Pancreas (tissue), 10 donors: ENCODE data around the gene CATSPERB. TPM values are rescaled to one million over a fixed set of nuclear protein-coding genes. Genes with fewer than 3 reads are reported as not detected.

Experiments
- ATAC-seq, 4 donors: fragments of 200-7000 bp; cut with Tn5 transposase; one replicate each; pipeline versions ENCODE4 v1.8.0 to v1.9.1; 2020; ENCODE audit warnings: mild to moderate bottlenecking in 4 of 4, moderate library complexity in 4 of 4
- DNase-seq, 6 donors: peaks; one replicate each; pipeline ENCODE4 v3.0.0-alpha.2; 2020
- FAIRE-seq: peaks from 2 replicates; lab custom pipeline; 2012; peaks lifted over from hg19 to GRCh38; lab: Jason Lieb, UNC
- H3K27ac ChIP-seq, 4 donors: fragments of 200-600 bp; sonication (generic); 1 replicate in 3 of 4; 2 replicates in 1 of 4; pipeline versions ENCODE4 v1.5.0 to v1.8.0; 2020
- H3K27me3 ChIP-seq, 4 donors: fragments of 200-600 bp; one replicate each; pipeline ENCODE4 v1.8.0; 2021
- H3K36me3 ChIP-seq, 3 donors: fragments of 200-600 bp; sonication (generic) in 1 of 3; one replicate each; pipeline versions ENCODE4 v1.5.0 to v1.8.0; 2020 to 2021
- H3K4me1 ChIP-seq, 3 donors: fragments of 200-600 bp; one replicate each; pipeline ENCODE4 v1.8.0; 2021
- H3K4me3 ChIP-seq, 4 donors: fragments of 200-600 bp; sonication (generic) in 2 of 4; one replicate each; pipeline versions ENCODE4 v1.5.0 to v1.8.0; 2020 to 2021
- H3K9me3 ChIP-seq, 4 donors: fragments of 200-600 bp; one replicate each; pipeline ENCODE4 v1.8.0; 2021
- WGBS, 2 donors: extraction: QIAGEN DNeasy Blood & Tissue Kit; methylation state at CpG; one replicate each; pipeline ENCODE4 v1.1.7; 2013; 5-methylcytosine and 5-hydroxymethylcytosine counted together
- intact Hi-C, 3 donors: fragments of 100-400 bp; cut with DNase I; formaldehyde crosslinking; loops; one replicate each; pipeline versions ENCODE4 v1.11.1 to v1.14.2; 2022
- polyA plus RNA-seq, 2 donors: library from polyadenylated mRNA; stranded (reverse); fragments of 200-250 nt; gene quantifications; one replicate each; pipeline ENCODE4 v1.2.3, GENCODE V29; 2013
- total RNA-seq, 6 donors: library from RNA; stranded (reverse); fragmentation: NEBNext Ultra II Directional in 4 of 6; extraction: Animal tissue kit (Norgen Biotek cat#: 25700) in 4 of 6; gene quantifications; one replicate each; pipeline versions ENCODE4 v1.2.1 to v1.2.4, GENCODE V29; 2021 to 2023
- TF ChIP-seq, protein P1 (sequence below), 4 donors: fragments of 200-600 bp; sonication (generic) in 3 of 4; IDR thresholded peaks; one replicate each; pipeline versions ENCODE4 v1.5.0 to v1.8.0; 2021; ENCODE audit warnings: antibody characterized with exemption in 4 of 4
- donor health status: healthy with polysubstance abuse.
- donor health status: DM: no; HTN: no; CAD: no; lungs with moderate emphysema.
- donor health status: DM: no; HTN: no; CAD: no.
- donor health status: control.
- donor health status: control.
- donor health status: Bipolar disorder and iron deficiency.
- donor health status: DM: yes; HTN: yes; CAD: no.
- donor health status: DM: no; HTN: no; CAD: no.
- donor health status: DM: no; HTN: no; CAD: no.
- donor health status: DM: yes; HTN: yes; CAD: no.

CATSPERB gene
- total and polyA plus RNA-seq, 8 donors, result 6.0 to 40.0 (median 18.6) TPM

DNA sequence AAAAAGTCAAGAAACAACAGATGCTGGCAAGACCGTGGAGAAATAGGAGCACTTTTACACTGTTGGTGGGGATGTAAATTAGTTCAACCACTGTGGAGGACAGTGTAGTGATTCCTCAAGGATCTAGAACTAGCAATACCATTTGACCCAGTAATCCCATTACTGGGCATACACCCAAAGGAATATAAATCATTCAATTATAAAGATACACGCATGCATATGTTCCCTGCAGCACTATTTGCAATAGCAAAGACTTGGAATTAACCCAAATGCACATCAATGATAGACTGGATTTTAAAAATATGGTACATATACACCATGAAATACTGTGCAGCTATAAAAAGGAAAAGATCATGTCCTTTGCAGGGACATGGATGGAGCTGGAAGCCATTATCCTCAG is 18.0 kb upstream of the CATSPERB start:
- Histone ChIP-seq H3K36me3 (no peaks in the 10 kb centered on the region), H3K4me3 (no peak overlapping the region), H3K27me3 (no peaks in the 10 kb centered on the region), H3K27ac (no peak overlapping the region), H3K4me1 (peaks cover 20 to 33% (median 29%) of the 10 kb centered on the region in 3 donors), H3K9me3 (no peaks in the 10 kb centered on the region)
- DNase-seq (no peak), FAIRE-seq (no peak), ATAC-seq (no peak)
- intact Hi-C loops, result loop anchor here in 1 of 3 donors (10.0 kb wide), 1 partner anchor 145 kb away; no protein-coding TSS in a partner anchor
- WGBS, 2 donors, result 58 to 66% methylated on average over 2 of the region's 2 CpGs
- TF ChIP-seq, protein P1, sequence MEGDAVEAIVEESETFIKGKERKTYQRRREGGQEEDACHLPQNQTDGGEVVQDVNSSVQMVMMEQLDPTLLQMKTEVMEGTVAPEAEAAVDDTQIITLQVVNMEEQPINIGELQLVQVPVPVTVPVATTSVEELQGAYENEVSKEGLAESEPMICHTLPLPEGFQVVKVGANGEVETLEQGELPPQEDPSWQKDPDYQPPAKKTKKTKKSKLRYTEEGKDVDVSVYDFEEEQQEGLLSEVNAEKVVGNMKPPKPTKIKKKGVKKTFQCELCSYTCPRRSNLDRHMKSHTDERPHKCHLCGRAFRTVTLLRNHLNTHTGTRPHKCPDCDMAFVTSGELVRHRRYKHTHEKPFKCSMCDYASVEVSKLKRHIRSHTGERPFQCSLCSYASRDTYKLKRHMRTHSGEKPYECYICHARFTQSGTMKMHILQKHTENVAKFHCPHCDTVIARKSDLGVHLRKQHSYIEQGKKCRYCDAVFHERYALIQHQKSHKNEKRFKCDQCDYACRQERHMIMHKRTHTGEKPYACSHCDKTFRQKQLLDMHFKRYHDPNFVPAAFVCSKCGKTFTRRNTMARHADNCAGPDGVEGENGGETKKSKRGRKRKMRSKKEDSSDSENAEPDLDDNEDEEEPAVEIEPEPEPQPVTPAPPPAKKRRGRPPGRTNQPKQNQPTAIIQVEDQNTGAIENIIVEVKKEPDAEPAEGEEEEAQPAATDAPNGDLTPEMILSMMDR (IDR thresholded peaks at IDR 0.05), result no peak

DNA sequence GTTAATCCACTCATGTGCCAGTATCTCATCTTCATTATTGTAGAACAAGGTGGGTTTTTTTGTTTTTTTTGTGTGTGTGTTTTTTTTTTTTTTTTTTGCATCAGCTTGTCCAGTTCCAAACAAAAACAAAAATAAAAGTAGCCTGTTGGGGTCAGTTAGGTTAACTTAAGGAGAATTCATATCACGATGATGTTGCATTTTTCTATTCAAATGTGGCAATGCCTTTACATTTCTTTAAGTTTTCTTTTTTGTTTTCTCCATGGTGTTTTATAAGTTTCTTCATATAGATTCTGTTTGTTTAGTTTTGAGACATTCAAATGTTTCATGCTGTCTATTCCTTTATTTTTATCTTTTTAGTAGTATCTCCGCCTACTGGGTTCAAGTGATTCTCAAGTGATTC is 16.2 kb upstream of the CATSPERB start:
- intact Hi-C loops, result no loop called here
- Histone ChIP-seq H3K4me3 (no peak overlapping the region), H3K27ac (no peak overlapping the region), H3K4me1 (peaks cover 12 to 29% (median 24%) of the 10 kb centered on the region in 3 donors), H3K27me3 (no peaks in the 10 kb centered on the region), H3K36me3 (no peaks in the 10 kb centered on the region), H3K9me3 (no peaks in the 10 kb centered on the region)
- no peak for ATAC-seq
- no peak for DNase-seq
- FAIRE-seq, result no peak
- 94 to 99% methylated on average over 2 of the region's 2 CpGs for WGBS, 2 donors
- TF ChIP-seq, protein P1 (IDR thresholded peaks at IDR 0.05), result no peak

DNA sequence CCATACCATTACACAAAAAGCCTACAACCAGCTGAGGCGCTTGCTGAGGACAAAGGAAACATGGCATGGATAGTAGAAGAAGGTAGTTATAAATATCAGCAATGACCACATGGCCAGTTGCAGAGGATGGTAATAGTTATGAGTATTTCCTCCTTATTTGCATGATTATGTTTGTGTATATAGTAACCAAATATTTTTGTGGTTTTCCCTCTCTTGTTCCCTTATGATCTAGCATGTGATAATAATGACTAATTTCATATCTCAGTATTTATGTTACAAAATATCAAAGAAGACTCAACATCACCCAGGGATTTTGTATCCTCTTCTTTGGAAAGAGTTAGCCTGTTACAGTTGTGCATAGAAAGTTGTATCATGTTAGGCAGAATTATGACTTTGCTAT is 13.5 kb upstream of the CATSPERB start:
- intact Hi-C loops, result no loop called here
- H3K9me3 ChIP-seq, result no peaks in the 10 kb centered on the region
- no peak for DNase-seq
- TF ChIP-seq, protein P1 (IDR thresholded peaks at IDR 0.05), result no peak
- H3K36me3 ChIP-seq, result no peaks in the 10 kb centered on the region
- H3K4me3 ChIP-seq, result no peak overlapping the region
- H3K27me3 ChIP-seq, result no peaks in the 10 kb centered on the region
- FAIRE-seq, result no peak
- 97 to 98% methylated on average over 1 of the region's 1 CpG for WGBS, 2 donors
- H3K27ac ChIP-seq, result peak overlapping the region in 1 of 4 donors; percentile 68
- peak in 2 of 4 donors; percentile 1 to 17 for ATAC-seq
- peaks cover 10 to 26% (median 24%) of the 10 kb centered on the region in 3 donors for H3K4me1 ChIP-seq

DNA sequence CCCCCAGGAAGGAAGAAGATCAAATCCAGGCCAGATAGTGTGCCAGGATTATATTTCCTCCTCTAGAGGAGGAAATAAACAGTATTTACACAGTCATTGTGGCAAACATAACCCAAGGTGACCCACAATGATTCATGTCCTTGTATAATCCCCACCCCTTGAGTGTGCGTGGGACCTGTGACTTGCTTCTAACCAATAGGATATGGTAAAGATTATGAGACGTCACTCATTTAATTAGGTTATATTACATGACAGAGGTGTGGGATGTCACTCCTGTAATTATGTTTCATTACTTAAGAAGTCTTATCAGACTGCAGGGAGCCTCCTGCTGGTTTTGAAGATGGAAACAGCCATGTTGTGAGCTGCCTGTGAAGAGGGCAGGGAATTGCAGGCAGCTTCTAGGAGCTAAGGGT is 12.2 kb upstream of the CATSPERB start:
- H3K27me3 ChIP-seq, result no peaks in the 10 kb centered on the region
- no peaks in the 10 kb centered on the region for H3K9me3 ChIP-seq
- FAIRE-seq (peak; percentile 63), ATAC-seq (peak; percentile 88 to 94 (median 93)), DNase-seq (peak in 4 of 6 donors; percentile 49 to 69 (median 58))
- 16 to 21% methylated on average over 2 of the region's 2 CpGs for WGBS, 2 donors
- TF ChIP-seq, protein P1 (IDR thresholded peaks at IDR 0.05), result no peak
- intact Hi-C loops, result no loop called here
- no peaks in the 10 kb centered on the region for H3K36me3 ChIP-seq
- peak overlapping the region in 3 of 4 donors; percentile 58 to 77 (median 68) for H3K27ac ChIP-seq
- H3K4me3 ChIP-seq, result no peak overlapping the region
- H3K4me1 ChIP-seq, result peaks cover 10 to 26% (median 24%) of the 10 kb centered on the region in 3 donors

DNA sequence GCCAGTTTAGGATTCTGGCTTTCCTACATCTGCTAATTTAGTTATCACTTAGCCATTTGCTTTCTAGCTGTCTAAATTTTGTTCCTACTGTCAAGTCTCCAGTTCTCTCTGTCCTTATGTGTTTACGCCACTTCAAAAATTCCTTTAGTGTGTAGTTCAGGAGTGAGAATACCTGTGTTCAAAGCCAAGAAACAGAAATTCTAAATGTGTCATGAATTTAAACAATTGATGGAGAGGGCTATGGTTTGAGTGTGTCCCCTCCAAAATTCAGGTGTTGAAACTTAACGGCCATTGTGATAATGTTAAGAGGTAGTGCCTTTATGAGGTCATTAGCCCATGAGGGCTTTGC is 11.4 kb upstream of the CATSPERB start:
- Histone ChIP-seq H3K36me3 (no peaks in the 10 kb centered on the region), H3K27ac (peak overlapping the region in 3 of 4 donors; percentile 58 to 77 (median 68)), H3K4me3 (no peak overlapping the region), H3K27me3 (no peaks in the 10 kb centered on the region), H3K9me3 (no peaks in the 10 kb centered on the region), H3K4me1 (peaks cover 10 to 26% (median 24%) of the 10 kb centered on the region in 3 donors)
- TF ChIP-seq, protein P1 (IDR thresholded peaks at IDR 0.05), result no peak
- no peak for DNase-seq
- peak in 1 of 4 donors; percentile 2 for ATAC-seq
- intact Hi-C loops, result no loop called here
- 80 to 88% methylated on average over 2 of the region's 2 CpGs for WGBS, 2 donors
- FAIRE-seq, result no peak
